HG03045 (cell line): ENCODE results near the gene NXN.
"Not testable (repeated sequence)": the region's sequence is repeated elsewhere in the genome, so short reads cannot be mapped to it uniquely, and the experiment has no call there.

Experiments
- ATAC-seq: cut with Tn5 transposase; IDR thresholded peaks from one replicate; pipeline ENCODE4 v1.9.1; 2021; ENCODE audit warnings: mild to moderate bottlenecking, moderate library complexity; ENCODE audit not compliant: unreplicated experiment

The NXN gene

DNA sequence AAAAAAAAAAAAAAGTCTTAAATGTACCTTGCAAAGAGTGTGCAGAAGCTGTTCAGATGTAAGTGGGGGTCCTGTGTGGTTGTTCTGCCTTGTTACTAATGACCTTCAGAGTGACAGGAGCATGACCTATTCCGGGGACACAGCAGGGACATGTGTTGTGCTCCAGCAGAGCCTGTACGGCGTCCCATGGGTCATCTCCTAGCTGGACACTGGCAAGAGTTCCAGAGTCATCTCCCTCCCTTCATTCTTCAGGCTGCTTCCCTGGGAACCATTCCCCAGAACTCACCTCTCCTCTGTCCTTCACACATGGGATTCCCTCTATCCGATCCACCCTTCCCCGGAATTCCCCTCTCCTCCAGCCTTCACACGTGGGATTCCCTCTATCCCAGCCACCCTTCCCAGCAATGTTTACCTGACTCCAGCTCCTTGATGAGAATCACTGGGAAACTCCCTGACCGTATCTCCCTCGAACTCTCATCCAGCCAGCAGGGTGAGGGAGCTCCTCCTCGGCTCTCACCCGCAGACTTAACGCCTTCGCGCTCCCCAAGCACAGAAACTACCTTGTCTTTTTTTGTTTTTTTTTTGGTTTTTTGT is 111.6 kb downstream of the NXN start:
- no peak for ATAC-seq

DNA sequence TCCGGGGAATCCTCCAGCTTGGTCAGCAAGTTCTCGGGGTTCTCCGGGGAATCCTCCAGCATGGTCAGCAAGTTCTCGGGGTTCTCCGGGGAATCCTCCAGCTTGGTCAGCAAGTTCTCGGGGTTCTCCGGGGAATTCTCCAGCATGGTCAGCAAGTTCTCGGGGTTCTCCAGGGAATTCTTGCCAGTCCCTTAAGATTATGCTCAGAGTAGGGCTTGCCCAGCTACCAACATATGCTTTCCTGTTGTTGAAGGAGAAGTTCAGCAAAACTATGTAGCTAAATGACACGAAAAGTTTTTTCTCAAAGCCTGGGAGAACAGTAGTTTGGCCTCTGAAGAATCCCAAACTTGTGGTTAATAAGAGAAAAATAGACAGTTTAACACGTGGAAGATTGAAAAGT is 112.3 kb downstream of the NXN start:
- ATAC-seq: not testable (repeated sequence)

DNA sequence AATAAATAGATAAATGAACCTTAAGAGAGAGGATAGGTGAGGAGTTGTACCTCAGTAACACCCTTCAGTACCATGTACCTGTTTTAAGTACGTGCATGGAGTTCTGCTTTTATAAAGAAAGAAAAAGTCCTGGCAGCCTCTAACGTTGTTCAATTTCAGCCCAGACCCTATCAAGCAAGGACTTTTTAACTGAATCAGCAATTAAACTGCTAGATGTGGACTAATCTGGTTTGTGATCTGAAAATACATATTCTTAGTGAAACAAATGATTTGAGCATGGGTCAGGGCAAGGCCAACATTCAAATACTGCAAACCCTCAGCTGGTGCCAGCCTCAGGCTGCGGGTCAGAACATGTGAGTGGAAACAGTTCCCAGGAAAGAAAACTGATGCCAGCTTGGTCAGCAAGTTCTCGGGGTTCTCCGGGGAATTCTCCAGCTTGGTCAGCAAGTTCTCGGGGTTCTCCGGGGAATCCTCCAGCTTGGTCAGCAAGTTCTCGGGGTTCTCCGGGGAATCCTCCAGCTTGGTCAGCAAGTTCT is 112.9 kb downstream of the NXN start:
- ATAC-seq: no peak

DNA sequence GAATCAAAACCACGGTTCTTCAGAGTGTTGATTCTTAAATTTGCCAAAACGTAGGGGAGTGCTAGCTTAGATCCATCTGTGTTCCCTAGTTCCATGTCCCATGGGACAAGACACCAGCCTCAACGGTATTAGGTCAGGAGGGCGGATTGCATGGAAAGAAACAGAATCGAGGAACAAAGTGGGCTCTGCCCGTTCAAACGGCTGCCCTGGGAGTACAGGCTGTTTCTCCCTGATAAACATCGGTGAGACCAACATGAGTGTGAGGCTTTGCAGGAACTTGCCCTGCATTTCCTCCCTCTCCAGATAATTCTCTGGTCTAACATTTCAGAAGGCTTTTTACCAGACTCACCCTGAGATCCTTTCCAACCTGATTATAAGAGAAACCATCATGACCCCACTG is 115.3 kb downstream of the NXN start:
- ATAC-seq: no peak

DNA sequence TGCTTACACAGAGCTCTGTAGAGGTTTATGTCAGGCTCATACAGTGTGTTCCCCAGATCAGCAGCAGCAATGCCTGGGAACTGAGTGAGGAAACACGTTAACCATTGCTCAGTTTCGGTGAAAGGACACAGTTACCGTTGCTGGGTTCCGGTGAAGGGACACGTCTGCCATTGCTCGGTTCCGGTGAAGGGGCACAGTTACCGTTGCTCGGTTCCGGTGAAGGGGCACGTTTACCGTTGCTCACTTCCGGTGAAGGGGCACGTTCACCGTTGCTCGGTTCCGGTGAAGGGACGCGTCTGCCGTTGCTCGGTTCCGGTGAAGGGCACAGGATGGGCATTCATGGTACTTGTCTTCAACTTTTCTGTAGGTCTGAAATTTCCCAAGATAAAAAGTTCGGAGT is 115.7 kb downstream of the NXN start:
- ATAC-seq: no peak

DNA sequence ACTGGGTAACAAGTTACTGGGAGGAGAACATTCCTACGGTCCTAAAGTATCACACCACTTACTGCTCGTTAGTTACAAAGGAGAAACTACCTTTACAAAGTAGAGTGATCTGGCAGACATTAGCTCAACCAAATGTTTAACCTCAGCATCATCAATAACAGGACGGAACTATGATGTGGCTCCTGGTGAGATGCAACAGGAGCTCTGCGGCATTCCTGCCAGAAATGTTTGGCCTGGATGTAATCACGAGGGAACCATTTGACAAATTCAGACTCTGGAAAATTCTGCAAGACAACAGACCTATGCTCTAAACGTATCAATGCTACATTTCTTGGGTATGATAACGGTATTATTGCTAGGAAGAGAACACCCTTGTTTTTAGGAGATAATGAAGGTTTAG is 117.0 kb downstream of the NXN start:
- ATAC-seq: no peak

DNA sequence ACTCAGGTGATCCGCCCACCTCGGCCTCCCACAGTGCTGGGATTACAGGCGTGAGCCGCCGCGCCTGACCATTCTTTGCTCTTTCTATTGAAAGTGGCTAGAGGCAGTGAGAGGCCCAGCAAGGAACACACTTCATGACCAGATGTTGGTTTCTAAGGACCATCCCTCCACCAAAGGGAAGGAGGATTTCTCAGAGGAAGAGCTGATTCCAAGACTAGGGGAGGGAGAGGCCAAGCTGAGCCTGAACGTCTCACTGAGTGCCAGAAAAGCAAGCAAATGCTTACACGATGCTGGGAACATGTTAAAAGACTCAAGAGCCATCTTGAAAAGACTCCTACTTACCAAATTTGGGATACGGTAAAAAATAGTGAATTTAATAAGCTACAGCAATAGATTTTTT is 118.2 kb downstream of the NXN start:
- no peak for ATAC-seq

DNA sequence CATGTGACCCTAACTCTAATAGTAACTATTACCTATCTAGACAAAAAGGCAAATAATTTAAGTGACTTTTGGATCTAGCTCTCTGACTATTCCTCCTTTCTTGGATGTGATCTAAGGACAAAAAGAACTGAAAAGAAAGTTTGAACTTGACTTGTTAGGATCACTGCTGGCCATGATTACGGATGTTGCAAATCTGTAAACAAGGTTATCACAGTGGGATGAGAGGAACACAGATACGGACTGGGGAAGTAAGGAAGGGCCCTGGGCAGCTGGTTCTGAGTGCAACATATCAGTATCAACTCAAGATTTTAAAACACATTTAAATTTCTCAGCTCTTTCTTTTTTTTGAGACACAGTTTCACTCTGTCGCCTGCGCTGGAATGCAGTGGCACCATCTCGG is 118.8 kb downstream of the NXN start:
- no peak for ATAC-seq

DNA sequence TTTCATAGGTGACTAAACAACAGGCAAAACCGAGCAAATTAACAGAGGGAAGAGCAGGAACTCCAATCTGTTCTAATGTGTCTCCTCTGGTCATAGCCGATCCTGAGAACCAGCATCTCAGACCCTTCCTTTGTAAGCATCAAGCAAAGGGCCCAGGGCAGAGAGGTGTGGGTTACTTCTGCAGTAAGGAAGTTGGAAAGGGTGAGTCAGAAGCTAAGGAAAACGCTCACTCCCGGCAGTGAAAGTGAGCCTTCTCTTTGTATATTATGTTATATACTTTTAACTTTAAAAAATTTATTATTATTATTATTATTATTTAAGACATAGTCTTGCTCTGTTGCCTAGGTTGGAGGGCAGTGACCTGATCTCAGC is 119.8 kb downstream of the NXN start:
- no peak for ATAC-seq

DNA sequence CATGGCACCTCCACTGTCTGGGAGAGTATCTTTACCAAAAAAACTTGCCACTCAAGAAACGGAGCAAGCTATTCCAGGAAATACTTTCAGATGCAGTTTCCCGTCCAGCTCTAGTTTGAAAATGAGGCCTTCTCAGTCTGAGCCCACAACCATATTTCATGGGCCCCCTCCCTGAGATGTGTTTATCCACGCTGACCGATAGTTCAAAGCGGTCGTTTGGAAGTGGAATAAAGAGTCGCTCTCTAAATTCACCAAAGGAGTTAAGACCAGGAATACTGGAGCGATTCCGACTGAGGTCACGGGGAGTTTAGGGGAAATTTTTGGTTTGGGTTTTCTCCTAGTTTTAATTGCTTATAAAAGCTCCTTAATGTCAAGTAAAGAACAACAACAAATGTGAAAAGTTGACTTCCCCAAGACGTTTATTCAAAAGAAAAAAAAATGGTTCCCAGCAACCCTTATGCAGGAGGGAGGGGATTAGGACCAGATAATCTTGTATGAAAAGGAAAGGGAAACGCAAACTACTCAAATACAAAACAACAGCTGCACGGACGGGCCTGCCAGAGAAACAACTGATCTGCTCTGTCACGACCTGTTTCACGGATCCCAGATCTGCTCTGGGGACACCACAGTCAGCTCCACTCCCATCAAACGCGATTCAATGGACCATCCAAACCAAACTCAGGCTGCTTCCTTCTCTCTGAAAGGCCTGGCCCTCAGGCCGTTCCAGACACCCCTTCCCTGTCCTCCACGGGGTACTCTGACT is 120.3 kb downstream of the NXN start:
- no peak for ATAC-seq

DNA sequence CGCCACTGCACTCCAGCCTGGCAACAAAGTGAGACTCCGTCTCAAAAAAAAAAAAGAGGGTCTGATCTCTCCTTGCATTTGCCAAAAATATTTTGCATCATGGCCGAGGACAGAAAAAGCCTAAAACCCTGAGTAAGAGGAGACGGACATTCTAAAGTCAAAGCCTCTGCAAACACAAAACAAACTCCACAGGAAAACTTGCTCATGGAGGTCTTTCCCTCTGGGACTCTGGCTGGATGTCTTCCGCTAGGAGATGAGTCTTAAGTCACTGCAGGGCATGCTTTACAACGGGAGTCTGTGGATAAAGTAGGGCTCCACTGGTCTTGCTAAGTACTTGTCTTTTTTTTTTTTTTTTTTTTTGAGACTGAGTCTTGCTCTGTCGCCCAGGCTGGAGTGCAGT is 123.4 kb downstream of the NXN start:
- no peak for ATAC-seq

DNA sequence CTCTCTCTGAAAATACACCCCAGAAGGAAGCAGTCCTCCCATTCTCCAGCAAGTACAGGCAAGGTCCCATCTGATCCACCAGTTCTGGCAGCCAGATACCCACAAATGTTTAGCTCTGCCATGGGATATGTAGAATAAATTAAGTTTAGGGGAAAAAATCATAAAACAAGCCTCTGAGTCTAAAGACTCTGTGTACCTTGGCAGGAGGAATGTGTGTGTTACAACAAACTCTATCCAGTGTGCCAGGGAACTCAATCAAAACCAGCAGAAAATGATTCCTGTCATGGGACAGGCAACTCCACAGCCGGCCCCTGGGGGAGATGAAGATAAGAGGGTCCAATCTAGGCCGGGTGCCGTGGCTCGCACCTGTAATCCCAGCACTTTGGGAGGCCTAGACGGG is 124.0 kb downstream of the NXN start:
- ATAC-seq: no peak

DNA sequence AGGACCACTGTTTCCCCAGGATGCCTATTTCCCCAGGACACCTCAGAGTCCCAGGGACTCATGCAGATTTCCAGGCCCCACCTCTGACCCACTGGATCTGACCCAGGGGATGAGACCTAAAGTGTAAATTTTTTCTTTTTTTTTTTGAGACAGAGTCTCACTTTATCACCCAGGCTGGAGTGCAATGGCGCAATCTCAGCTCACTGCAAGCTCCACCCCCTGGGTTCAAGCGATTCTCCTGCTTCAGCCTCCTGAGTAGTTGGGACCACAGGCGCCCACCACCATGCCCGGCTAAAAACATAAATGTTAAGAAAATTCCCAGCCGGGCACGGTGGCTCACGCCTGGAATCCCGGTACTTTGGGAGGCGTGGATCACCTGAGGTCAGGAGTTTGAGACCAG is 126.7 kb downstream of the NXN start:
- not testable (repeated sequence) for ATAC-seq

DNA sequence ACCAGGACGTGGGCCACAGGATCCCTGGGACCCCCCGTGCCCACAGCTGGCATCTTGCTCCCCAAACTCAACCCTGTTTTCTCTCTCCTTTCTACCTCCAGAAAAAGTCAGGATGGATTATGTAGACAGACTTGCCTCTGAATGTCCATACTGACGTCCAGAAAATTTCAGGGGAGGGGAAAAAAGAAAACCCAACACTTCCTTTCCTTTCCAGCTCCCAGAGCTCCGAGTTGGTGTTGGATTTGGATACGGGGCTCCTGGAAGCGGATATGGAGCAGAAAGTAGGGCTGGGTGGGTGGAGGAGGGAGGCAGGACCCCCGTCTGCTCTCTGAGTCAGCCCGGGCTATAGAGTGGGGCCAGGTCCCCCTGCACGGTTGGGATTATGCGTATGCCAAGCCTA is 127.2 kb downstream of the NXN start:
- no peak for ATAC-seq

DNA sequence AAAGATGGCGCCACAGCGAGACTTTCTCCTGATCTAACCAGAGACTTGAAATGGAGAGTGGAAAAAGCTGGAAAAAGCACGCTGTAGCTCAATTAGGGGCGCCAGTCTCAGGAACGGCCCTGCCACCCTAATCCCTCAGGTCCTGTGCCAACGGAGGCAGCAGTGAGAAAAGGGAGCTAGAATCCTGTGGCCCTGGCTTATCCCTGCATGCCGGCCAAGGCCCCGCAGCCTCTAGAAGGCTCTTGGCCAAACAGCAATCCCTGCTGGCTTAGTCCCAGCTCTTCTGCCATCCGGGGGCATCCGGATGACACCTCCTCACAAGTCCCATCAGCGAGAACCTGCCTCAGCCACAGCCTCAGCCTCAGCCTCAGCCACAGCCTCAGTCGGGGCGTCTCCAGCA is 127.7 kb downstream of the NXN start:
- no peak for ATAC-seq

DNA sequence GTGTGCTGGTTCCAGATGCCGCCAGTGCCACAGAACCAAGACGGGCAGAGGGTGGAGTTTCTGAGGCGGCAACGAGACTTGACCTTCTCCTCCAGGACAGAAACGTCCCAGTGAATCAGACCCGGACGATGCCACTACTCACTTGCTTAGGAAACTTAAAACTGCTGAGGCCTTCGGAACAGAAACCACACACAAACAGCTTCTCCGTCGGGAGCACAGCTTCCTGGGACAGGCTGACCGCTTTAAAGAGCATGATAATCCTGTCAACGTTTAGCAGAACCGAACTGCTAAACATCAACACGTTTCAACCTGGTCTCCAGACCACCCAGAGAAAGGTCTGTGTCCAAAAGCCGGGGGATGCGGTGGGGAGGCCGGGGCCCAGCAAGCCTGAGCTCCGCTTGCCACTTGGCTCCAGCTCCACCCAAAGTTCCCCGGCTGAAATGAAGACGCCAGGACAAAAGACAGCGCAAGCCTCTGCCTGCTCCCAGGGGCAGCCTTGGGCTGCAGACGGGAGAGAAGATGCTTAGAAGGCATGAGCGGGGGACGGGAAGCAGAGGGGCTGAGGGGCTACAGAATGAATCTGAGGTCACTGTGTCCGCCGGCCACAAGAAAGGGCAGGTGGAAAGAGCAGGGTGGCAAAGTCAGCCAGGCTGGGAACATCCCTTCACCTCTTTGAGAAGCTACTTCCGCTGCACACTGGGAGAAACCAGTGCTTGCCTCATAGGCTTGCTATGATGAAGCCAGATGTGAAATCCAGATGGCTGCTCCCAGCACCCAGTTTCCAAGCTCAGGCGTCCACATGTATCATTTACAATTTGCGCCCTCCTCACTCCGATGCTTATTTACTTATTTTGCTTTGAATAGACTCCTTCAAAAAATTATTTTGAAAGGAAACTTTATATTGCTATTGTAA is 128.5 kb downstream of the NXN start:
- no peak for ATAC-seq

DNA sequence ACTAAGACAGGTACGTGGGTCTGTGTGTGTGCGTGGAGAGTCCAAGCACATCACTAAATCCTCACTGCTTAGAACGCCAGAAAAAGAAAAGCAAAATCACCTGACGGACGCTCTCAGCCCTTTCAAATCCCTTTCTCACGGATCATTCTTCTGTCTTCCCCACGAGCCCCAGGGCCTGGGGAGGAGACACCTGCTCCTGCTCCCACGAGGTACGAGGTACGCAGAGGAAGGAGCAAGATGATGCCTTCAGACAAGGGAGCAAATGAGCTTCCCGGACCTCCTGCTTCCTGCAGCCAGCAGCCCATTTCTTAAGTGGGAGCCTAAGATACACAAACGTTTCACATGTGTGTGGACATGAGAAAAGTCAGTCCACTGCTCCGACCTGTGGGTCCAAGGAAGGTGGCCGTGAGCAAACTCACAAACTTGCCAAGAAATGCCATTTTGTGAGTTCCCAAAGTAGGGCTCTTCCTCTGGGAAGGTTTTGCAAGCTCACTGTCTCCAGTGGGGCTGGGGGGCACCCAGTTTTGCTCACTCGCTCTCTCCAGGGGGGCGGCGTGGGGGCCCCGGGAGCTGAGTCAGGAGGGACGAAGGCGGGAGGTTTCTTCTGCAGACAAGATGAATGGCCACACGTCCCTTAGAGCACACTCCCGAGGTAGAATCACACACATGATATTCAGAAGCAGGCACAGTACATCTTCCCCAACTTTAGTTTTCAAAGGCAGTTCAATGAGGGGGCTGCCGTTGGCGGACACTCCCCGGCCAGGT is 129.3 kb downstream of the NXN start:
- ATAC-seq: no peak

DNA sequence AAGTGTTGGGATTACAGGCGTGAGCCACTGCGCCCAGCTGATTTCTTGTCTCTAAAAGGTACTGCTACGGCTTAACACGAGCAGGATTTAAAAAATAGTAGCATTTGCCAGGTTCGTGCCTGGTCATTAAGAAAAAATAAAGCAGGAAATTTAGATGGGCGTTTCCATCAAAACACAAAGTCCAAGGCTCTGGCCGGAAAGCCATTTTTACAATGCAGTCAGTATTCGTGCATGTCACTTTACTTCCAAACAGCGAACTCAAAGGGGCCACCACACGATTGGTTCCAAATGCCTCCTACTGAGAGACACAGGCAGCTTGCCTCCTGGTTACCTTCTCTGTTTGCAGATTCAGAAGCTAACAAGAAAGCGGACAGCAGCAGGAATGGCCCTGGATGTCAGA is 131.2 kb downstream of the NXN start:
- ATAC-seq: no peak

DNA sequence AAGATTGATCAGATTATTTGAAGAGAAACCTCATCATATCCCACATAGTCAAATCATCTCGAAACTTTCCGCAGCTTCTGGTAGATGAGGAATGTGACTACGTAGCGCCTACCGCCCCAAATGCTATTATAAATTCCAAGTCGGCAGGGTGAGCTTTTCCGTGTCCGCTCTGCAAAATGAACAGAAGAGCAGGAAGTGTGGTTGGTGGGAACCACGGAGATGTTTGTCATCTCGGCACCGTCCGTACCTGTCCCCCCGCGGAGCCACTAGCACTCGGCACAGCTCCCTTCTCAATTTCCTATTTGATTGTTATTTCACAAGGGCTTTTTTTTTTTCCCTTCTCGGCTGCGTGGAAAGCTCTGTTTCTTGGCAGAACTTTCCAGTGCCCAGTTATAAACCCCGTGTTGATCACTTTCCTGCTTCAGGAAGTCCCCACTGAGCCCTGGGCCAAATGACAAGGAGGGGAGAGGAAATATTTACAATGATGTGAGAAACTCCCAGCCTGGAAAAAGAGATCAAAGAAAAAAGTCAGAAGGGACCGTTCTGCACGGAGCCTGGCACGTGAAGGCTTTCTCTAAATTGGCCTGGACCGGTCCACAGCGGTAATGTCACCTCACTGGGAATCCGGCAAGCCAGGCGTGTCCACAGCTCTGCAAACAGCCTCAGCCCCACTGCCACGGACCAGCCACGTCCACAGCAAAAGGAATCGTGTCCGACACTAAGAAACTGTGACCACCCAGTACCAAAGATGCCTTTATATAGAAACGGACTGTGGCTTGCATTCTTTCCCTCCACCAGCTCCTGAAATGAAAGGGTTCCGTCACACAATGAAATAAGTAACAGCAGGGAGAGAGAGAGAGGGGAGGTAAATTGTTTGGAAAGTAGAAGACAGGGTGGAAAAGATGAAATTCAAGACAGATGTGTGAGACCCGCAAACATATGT is 132.4 kb downstream of the NXN start:
- no peak for ATAC-seq

DNA sequence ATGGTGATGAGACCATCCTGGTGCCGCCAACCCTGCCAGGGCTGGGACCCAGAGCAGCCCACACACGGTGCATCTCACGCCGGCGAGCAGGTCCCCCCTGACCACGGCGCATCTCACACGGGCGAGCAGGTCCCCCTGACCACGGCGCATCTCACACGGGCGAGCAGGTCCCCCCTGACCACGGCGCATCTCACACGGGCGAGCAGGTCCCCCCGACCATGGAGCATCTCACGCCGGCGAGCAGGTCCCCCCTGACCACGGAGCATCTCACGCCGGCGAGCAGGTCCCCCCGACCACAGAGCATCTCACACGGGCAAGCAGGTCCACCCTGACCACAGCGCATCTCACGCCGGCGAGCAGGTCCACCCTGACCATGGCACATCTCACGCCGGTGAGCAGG is 138.3 kb downstream of the NXN start:
- no peak for ATAC-seq
